Fibroblast of mammary gland (primary cell): ENCODE measurements around the gene GCNA.
"Not testable (repeated sequence)": the region's sequence is repeated elsewhere in the genome, so short reads cannot be mapped to it uniquely, and the experiment has no call there.

Source experiments
- DNase-seq: peaks from one replicate; pipeline ENCODE4 v3.0.0-alpha.2; 2010; ENCODE audit warnings: low read depth
- H3K4me3 ChIP-seq: 2 replicates; pipeline ENCODE4 v1.5.1; 2011; ENCODE audit warnings: low read depth, mild to moderate bottlenecking, low read length, moderate library complexity; ENCODE audit not compliant: control insufficient read depth
- CTCF ChIP-seq: conservative IDR thresholded peaks from 2 replicates; pipeline ENCODE4 v1.5.1; 2011; ENCODE audit warnings: low read depth, low read length, inconsistent platforms; ENCODE audit not compliant: control insufficient read depth, insufficient read depth

Gene GCNA

DNA sequence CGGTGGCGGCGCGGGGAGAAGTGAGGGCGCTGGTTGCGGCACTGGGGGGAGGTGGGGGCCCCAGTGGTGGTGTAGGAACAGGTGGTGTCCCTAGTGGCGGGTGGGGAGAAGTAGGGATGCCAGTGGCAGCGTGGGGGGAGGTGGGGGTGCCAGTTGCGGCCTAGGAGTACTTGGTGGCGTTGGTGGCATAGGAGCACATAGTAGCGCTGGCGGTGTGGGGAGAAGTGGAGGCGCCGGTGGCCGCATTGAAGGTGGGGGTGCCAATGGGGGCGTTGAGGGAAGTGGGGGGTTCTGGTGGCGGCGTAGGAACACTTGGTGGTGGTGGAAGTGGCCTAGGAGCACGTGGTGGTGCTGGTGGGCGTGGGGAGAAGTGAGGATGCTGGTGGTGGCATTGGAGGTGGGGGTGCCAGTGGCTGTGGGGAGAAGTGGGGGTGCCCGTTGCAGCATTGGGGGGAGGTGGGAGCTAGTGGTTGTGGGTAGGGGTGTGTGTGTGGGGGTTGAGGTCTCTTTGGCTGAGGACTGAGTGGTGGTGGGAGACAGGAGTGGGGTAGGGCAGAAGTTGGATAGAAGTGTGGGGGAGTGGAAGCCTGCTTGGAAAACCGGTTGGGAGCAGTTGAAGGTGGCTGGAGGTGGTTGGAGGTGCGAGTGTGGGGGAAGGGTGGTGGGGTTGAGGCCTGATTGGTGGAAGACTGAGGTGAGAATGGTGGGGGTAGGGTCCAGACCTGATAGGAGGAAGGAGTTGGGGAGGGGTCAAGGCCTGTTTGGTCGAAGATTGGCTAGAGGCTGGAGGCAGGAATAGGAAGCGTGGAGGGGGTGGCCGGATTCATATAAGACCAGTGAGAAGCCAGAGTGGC lies 1.1 kb downstream of the GCNA start:
- no peak for DNase-seq
- TF ChIP-seq CTCF, result no peak
- no peak overlapping the region for H3K4me3 ChIP-seq

- no peak overlapping the region for H3K4me3 ChIP-seq
- DNase-seq, result no peak
- no peak for TF ChIP-seq CTCF
Measured at GRCh38 chrX:71579990-71580380, 1.7 kb downstream of the GCNA start.

DNA sequence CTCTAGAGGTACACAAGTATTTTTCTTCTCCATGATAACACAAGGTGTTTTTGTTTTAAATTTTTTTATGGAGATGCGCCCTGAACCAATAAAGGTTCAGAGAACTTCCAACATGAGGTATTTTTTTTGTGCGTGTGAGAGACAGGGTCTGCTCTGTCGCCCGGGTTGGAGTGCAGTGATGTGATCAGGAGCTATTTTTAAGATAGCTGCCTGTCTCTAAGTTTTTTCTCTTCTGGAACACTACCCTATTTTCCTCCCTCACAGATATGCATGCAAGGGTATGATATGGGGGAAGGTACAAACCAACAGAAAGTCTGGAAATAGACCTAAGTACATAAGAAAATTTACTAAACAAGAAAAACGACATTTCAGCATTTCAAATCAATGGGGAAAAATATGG lies 3.0 kb downstream of the GCNA start:
- H3K4me3 ChIP-seq, result no peak overlapping the region
- no peak for TF ChIP-seq CTCF
- DNase-seq, result no peak

GRCh38 chrX:71586929-71587328 lies 8.7 kb downstream of the GCNA start:
- H3K4me3 ChIP-seq, result no peak overlapping the region
- TF ChIP-seq CTCF, result no peak
- no peak for DNase-seq

DNA sequence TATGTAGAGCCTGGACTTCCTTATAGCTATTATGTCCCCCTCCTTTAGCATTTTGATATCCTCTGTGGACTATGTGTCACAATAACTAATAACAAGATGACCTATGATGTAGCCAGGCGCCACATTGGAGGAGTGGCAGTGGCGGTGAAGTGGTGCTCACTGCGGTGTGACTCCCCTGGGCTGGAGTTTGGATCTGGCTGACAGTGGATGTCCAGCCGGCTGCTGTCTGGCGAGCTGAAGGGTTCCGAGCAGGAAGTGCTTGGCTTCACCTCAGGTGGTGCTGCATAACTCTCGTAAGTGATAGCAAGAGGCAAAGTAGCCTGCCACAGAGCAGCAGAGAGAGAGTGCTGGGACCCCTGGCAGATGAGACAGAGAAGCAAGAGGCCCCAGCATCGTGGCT lies 15.0 kb downstream of the GCNA start:
- H3K4me3 ChIP-seq, DNase-seq: not testable (repeated sequence)

DNA sequence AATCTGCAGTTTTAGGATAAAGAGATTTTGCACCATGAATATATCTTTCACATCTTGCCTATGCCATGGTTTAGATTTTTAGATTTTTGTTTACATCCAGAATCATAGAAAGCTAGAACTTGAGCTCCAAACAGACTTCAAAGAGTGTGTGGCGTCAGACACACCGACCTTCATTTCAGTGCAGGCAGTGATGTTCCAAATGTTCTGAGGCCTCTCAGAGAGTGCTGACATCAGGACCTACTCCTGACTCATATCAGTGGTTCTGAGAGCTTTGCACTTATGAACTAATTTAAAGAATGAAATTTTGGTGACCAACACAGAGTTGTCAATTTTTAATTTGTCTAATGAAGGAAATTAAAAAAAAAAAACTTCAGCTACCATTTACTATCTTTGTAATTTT lies 21.7 kb downstream of the GCNA start:
- DNase-seq, result peak; percentile 10
- TF ChIP-seq CTCF, result no peak

DNA sequence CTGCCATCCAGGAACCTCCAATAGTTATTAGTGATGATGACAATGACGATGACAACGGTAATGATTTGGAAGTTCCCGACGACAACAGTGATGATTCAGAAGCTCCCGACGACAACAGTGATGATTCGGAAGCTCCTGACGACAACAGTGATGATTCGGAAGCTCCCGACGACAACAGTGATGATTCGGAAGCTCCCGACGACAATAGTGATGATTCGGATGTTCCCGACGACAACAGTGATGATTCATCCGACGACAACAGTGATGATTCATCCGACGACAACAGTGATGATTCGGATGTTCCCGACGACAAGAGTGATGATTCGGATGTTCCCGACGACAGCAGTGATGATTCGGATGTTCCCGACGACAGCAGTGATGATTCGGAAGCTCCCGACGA lies 25.4 kb downstream of the GCNA start:
- DNase-seq, result peak; percentile 79

More for the DNA sequence above, 21.7 kb downstream of the GCNA start:
- no peak overlapping the region for H3K4me3 ChIP-seq

More for the DNA sequence above, 25.4 kb downstream of the GCNA start:
- H3K4me3 ChIP-seq, result no peak overlapping the region
- no peak for TF ChIP-seq CTCF
